ENCODE data around the gene IL13RA1.
A peak's percentile ranks its signal among the peaks of the same experiment; 100 is the strongest.
"Not testable (repeated sequence)": the region's sequence is repeated elsewhere in the genome, so short reads cannot be mapped to it uniquely, and the experiment has no call there.

Gene IL13RA1

DNA sequence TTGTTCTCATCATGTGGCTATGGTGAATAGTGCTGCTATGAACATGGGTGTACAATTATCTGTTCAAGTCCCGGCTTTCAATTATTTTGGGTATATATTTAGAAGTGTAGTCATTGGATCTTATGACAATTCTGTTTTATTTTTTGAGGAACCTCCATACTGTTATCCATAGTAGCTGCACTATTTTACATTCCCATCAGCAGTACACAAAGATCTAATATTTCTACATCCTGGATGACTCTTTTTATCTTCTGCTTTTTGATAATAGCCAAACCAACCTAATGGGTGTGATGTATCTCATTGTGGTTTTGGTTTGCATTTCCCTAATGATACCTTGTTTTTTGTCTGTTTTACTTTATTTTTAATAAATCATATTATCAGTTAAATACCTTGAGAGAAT, 12.9 kb upstream of the IL13RA1 start:
- Histone ChIP-seq H3K4me1 (ENCODE audit: control insufficient read depth, insufficient read depth, low read length, poor library complexity, severe bottlenecking) (no peaks in the 10 kb centered on the region), H3K9me3 (ENCODE audit: control insufficient read depth, low read length) (no peaks in the 10 kb centered on the region), H3K36me3 (ENCODE audit: control insufficient read depth, insufficient read depth, low read length) (no peaks in the 10 kb centered on the region), H3K27ac (ENCODE audit: low read depth, low read length, severe bottlenecking) (no peak overlapping the region), H3K4me3 (ENCODE audit: extremely low read depth, insufficient read depth, low read length, poor library complexity, severe bottlenecking) (no peak overlapping the region)
- WGBS, 2 experiments (ENCODE audit: insufficient coverage in 2 of 2): no CpG with 5 or more reads among the region's 1 CpG

- H3K27ac ChIP-seq (ENCODE audit: low read depth, low read length, severe bottlenecking); H3K4me1 ChIP-seq (ENCODE audit: control insufficient read depth, insufficient read depth, low read length, poor library complexity, severe bottlenecking); H3K9me3 ChIP-seq (ENCODE audit: control insufficient read depth, low read length); H3K36me3 ChIP-seq (ENCODE audit: control insufficient read depth, insufficient read depth, low read length); H3K4me3 ChIP-seq (ENCODE audit: extremely low read depth, insufficient read depth, low read length, poor library complexity, severe bottlenecking): not testable (repeated sequence)
- 80% methylated on average over 7 of the region's 14 CpGs; no CpG with 5 or more reads in 1 of the 2 experiments for WGBS, 2 experiments (ENCODE audit: insufficient coverage in 2 of 2)
Observed at GRCh38 chrX:118715917-118716316, 11.5 kb upstream of the IL13RA1 start.

- H3K36me3 ChIP-seq (ENCODE audit: control insufficient read depth, insufficient read depth, low read length); H3K27ac ChIP-seq (ENCODE audit: low read depth, low read length, severe bottlenecking); H3K9me3 ChIP-seq (ENCODE audit: control insufficient read depth, low read length); H3K4me3 ChIP-seq (ENCODE audit: extremely low read depth, insufficient read depth, low read length, poor library complexity, severe bottlenecking); H3K4me1 ChIP-seq (ENCODE audit: control insufficient read depth, insufficient read depth, low read length, poor library complexity, severe bottlenecking): not testable (repeated sequence)
- WGBS, 2 experiments (ENCODE audit: insufficient coverage in 2 of 2): 96 to 100% methylated on average over 4 to 12 of the region's 28 CpGs
Observed at GRCh38 chrX:118716833-118717232, 10.6 kb upstream of the IL13RA1 start.

GRCh38 chrX:118717678-118718391, 9.6 kb upstream of the IL13RA1 start:
- Histone ChIP-seq H3K9me3 (ENCODE audit: control insufficient read depth, low read length) (no peaks in the 10 kb centered on the region), H3K4me3 (ENCODE audit: extremely low read depth, insufficient read depth, low read length, poor library complexity, severe bottlenecking) (no peak overlapping the region), H3K27ac (ENCODE audit: low read depth, low read length, severe bottlenecking) (no peak overlapping the region), H3K36me3 (ENCODE audit: control insufficient read depth, insufficient read depth, low read length) (no peaks in the 10 kb centered on the region), H3K4me1 (ENCODE audit: control insufficient read depth, insufficient read depth, low read length, poor library complexity, severe bottlenecking) (no peaks in the 10 kb centered on the region)
- 83% methylated on average over 1 of the region's 13 CpGs; no CpG with 5 or more reads in 1 of the 2 experiments for WGBS, 2 experiments (ENCODE audit: insufficient coverage in 2 of 2)

GRCh38 chrX:118718737-118719136, 8.7 kb upstream of the IL13RA1 start:
- no CpG with 5 or more reads among the region's 2 CpGs for WGBS, 2 experiments (ENCODE audit: insufficient coverage in 2 of 2)
- H3K36me3 ChIP-seq (ENCODE audit: control insufficient read depth, insufficient read depth, low read length): no peaks in the 10 kb centered on the region
- H3K27ac ChIP-seq (ENCODE audit: low read depth, low read length, severe bottlenecking): no peak overlapping the region
- peaks cover 3% of the 10 kb centered on the region for H3K4me1 ChIP-seq (ENCODE audit: control insufficient read depth, insufficient read depth, low read length, poor library complexity, severe bottlenecking)
- H3K4me3 ChIP-seq (ENCODE audit: extremely low read depth, insufficient read depth, low read length, poor library complexity, severe bottlenecking): no peak overlapping the region
- no peaks in the 10 kb centered on the region for H3K9me3 ChIP-seq (ENCODE audit: control insufficient read depth, low read length)

DNA sequence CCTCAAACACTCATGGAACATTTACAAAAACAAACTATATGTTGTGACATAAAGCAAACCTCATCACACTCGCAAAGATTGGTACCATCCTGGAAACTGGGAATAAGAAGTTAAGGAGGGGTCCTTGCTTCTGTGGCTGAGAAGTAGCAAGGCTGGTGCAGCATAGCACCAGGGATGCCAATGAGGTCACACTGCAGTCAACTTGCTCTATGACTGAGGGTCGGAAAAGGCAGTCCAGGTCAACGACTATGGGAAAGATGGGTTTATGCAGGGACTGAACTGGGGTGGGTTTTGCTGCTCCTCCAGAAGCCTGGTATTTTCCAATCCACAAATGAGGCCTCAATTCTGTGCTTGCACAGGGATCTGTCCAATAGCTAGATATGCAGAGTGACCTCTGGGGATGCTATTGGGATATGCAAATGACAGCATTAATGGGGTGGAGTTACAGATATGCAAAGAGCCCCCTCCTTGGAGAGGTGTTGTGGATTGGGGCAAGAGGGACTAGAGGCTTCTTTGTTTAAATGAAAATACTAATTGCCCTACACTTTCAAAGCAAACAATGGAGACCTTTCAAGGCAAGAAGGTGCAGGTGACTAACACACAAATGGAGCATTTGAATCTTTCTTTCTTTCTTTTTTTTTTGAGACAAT, 7.2 kb upstream of the IL13RA1 start:
- Histone ChIP-seq H3K4me1 (ENCODE audit: control insufficient read depth, insufficient read depth, low read length, poor library complexity, severe bottlenecking) (peaks cover 11% of the 10 kb centered on the region), H3K9me3 (ENCODE audit: control insufficient read depth, low read length) (no peaks in the 10 kb centered on the region), H3K27ac (ENCODE audit: low read depth, low read length, severe bottlenecking) (no peak overlapping the region), H3K36me3 (ENCODE audit: control insufficient read depth, insufficient read depth, low read length) (no peaks in the 10 kb centered on the region), H3K4me3 (ENCODE audit: extremely low read depth, insufficient read depth, low read length, poor library complexity, severe bottlenecking) (no peak overlapping the region)
- WGBS, 2 experiments (ENCODE audit: insufficient coverage in 2 of 2): 57 to 75% methylated on average over 2 of the region's 3 CpGs

DNA sequence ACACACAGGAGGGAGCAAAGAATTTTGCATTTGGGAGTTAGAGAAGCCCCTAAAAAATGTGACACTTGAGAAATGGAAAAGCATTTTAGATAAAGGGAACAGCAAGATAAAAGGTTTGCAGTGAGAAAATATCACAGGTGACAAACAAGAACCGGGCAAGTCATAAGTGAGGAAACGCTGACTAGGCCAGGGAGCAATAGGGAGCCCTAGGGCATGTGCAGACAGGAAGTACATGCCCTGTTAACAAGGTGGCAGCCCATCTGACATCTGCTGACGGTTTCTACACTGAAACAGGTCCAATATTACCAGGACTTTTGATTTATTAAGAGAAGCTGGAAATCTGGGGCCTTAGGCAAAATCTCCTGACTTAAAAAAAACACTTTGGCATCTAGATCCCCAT, 4.0 kb upstream of the IL13RA1 start:
- 95 to 100% methylated on average over 2 of the region's 3 CpGs for WGBS, 2 experiments (ENCODE audit: insufficient coverage in 2 of 2)
- H3K4me3 ChIP-seq (ENCODE audit: extremely low read depth, insufficient read depth, low read length, poor library complexity, severe bottlenecking): no peak overlapping the region
- H3K36me3 ChIP-seq (ENCODE audit: control insufficient read depth, insufficient read depth, low read length): no peaks in the 10 kb centered on the region
- no peak overlapping the region for H3K27ac ChIP-seq (ENCODE audit: low read depth, low read length, severe bottlenecking)
- H3K9me3 ChIP-seq (ENCODE audit: control insufficient read depth, low read length): no peaks in the 10 kb centered on the region
- peaks cover 13% of the 10 kb centered on the region for H3K4me1 ChIP-seq (ENCODE audit: control insufficient read depth, insufficient read depth, low read length, poor library complexity, severe bottlenecking)

- Histone ChIP-seq H3K4me3 (ENCODE audit: extremely low read depth, insufficient read depth, low read length, poor library complexity, severe bottlenecking) (no peak overlapping the region), H3K27ac (ENCODE audit: low read depth, low read length, severe bottlenecking) (no peak overlapping the region), H3K4me1 (ENCODE audit: control insufficient read depth, insufficient read depth, low read length, poor library complexity, severe bottlenecking) (peaks cover 16% of the 10 kb centered on the region), H3K9me3 (ENCODE audit: control insufficient read depth, low read length) (no peaks in the 10 kb centered on the region), H3K36me3 (ENCODE audit: control insufficient read depth, insufficient read depth, low read length) (no peaks in the 10 kb centered on the region)
- WGBS, 2 experiments (ENCODE audit: insufficient coverage in 2 of 2): no CpG with 5 or more reads among the region's 5 CpGs
Observed at GRCh38 chrX:118724365-118724764, 3.0 kb upstream of the IL13RA1 start.

GRCh38 chrX:118724775-118725174, 2.6 kb upstream of the IL13RA1 start:
- no peaks in the 10 kb centered on the region for H3K9me3 ChIP-seq (ENCODE audit: control insufficient read depth, low read length)
- H3K4me1 ChIP-seq (ENCODE audit: control insufficient read depth, insufficient read depth, low read length, poor library complexity, severe bottlenecking): peaks cover 16% of the 10 kb centered on the region
- H3K4me3 ChIP-seq (ENCODE audit: extremely low read depth, insufficient read depth, low read length, poor library complexity, severe bottlenecking): no peak overlapping the region
- H3K27ac ChIP-seq (ENCODE audit: low read depth, low read length, severe bottlenecking): no peak overlapping the region
- 56 to 94% methylated on average over 3 to 4 of the region's 7 CpGs for WGBS, 2 experiments (ENCODE audit: insufficient coverage in 2 of 2)
- no peaks in the 10 kb centered on the region for H3K36me3 ChIP-seq (ENCODE audit: control insufficient read depth, insufficient read depth, low read length)

DNA sequence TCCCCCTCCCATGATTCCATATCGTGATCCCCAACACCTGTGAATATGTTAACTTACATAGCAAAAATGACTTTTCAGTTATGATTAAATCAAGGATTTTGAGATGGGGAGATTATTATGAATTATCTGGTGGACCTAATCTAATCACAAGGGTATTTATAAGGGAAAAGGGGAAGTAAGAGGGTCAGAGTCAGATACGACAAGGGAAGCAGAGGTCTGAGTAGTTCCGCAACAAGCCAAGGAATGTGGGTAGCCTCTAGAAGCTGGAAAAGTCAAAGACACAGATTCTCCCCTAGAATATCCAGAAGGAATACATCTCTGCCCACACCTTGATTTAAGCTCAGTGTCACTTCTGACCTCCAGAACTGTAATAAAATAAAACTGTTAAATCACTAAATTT, 1.0 kb upstream of the IL13RA1 start:
- WGBS, 2 experiments (ENCODE audit: insufficient coverage in 2 of 2): 100% methylated on average over 2 of the region's 3 CpGs; no CpG with 5 or more reads in 1 of the 2 experiments
- H3K4me1 ChIP-seq (ENCODE audit: control insufficient read depth, insufficient read depth, low read length, poor library complexity, severe bottlenecking): peaks cover 16% of the 10 kb centered on the region
- no peak overlapping the region for H3K27ac ChIP-seq (ENCODE audit: low read depth, low read length, severe bottlenecking)
- H3K9me3 ChIP-seq (ENCODE audit: control insufficient read depth, low read length): no peaks in the 10 kb centered on the region
- no peak overlapping the region for H3K4me3 ChIP-seq (ENCODE audit: extremely low read depth, insufficient read depth, low read length, poor library complexity, severe bottlenecking)
- no peaks in the 10 kb centered on the region for H3K36me3 ChIP-seq (ENCODE audit: control insufficient read depth, insufficient read depth, low read length)

DNA sequence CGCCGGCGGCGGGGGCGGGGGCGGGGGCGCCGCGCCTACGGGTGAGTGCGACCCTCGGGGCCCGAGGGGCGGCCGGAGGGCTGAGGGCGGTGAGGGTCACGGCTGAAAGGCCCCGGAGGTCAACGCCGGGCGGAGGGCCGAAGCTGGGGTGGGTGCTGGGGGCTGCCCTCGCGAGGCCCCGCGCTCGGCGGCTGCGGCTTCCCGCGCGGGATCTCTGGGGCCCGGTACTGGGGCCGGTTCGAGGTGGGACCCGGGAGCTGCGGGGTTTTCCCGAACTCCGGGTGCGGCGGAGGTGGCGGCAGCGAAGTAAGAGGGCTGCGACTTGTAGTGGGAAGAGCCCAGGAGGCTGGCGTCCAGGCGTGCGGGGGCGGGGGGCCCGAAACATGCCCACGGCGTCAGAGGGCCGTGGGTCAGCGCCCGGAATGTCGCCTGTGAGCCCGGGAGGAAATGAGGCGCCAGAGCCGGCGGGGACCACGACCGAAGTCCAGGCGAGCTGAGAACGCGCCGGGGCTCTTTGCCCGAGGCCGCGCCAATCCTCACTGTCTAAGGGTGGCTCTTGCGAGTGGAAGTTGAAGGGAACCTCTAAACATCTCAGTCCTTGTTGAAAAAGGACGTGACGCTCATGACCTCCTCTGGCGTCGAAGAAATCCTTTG, 407 bp downstream of the IL13RA1 start:
- Histone ChIP-seq H3K27ac (ENCODE audit: low read depth, low read length, severe bottlenecking) (peak overlapping the region; percentile 69), H3K36me3 (ENCODE audit: control insufficient read depth, insufficient read depth, low read length) (no peaks in the 10 kb centered on the region), H3K9me3 (ENCODE audit: control insufficient read depth, low read length) (no peaks in the 10 kb centered on the region), H3K4me3 (ENCODE audit: extremely low read depth, insufficient read depth, low read length, poor library complexity, severe bottlenecking) (peak overlapping the region; percentile 57), H3K4me1 (ENCODE audit: control insufficient read depth, insufficient read depth, low read length, poor library complexity, severe bottlenecking) (peaks cover 16% of the 10 kb centered on the region)
- 0 to 2% methylated on average over 8 to 9 of the region's 73 CpGs for WGBS, 2 experiments (ENCODE audit: insufficient coverage in 2 of 2)

Measured in mesodermal cell (in vitro differentiated cells).